D721Med (cell line): ENCODE data around the gene PROM2.

Source experiments
- DNase-seq: peaks from one replicate; pipeline ENCODE4 v3.0.0; 2011; ENCODE audit warnings: low spot score; ENCODE audit not compliant: insufficient read length
- FAIRE-seq: peaks from 2 replicates; lab custom pipeline; 2011; peaks lifted over from hg19 to GRCh38; lab: Jason Lieb, UNC
- CTCF ChIP-seq: IDR thresholded peaks from 2 replicates; pipeline ENCODE4 v1.5.1; 2012; ENCODE audit warnings: mild to moderate bottlenecking, control low read depth; ENCODE audit not compliant: insufficient read depth; ENCODE audit errors: missing control alignments

PROM2 gene

GRCh38 chr2:95301876-95302641 lies 27.8 kb downstream of the PROM2 start:
- DNase-seq (no peak), FAIRE-seq (no peak)
- no peak for TF ChIP-seq CTCF

DNA sequence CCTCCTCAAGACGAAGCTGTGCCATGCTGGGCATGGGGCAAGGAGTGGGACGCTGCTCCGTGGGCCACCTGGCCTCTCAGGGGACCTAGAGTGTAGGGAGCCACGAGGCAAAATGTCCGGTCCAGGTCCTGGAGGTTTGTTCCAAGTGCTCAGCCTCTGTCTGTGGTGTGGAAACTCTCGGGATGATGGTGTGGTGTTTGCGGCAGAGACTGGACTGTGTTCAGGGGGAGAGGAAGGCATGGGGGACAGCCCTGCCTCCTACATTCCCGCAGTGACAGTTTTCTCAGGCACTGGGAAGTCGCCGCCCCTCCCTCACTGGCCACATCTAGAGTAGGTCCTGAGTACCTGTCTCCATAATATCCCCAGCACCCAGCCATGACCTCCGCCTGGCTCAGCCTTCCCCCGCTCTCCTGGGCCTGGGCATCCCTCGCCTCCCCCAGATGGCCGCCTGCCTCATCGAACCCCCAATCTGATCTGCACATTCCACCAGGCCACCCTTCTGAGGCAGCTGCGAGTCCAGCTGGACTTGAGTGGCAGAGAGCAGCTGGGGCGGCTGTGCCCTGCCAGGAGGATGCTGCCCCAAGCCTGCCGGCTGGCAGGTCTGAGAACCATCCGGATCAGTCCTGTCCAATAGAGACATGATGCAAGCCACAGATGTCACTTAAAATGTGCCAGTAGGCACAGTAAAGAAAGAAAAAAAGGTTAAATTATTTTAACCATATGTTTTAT lies 29.1 kb downstream of the PROM2 start:
- no peak for FAIRE-seq

DNA sequence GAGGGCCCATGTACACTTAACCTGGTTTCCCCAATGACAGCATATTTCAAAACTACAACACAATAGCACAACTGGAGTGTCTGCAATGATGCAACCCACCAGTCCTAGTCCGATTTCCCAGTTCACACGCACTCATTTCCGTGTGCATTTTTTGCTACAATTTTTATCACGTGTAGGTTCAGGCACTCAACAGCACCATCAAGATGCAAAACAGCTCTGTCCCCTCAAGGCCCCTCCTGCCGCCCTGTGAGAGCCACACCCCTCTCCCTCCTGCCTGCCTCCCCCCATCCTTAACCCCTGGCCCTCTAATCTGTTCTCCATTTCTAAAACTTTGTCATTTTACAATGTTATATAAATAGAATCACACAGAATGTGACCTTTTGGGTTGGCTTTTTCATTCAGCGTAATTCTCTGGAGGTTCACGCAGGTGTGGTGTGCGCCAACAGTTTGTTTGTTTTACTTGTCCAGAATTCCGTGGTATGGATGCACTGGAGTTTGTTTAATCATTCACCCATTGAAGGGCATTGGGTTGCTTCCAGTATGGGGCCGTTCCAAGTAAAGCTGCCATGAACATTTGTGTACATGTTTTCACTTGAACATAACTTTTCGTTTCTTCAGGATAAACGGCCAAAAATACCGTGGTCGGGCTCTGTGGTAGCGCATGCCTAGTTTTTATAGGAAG lies 31.3 kb downstream of the PROM2 start:
- TF ChIP-seq CTCF: no peak
- FAIRE-seq (no peak), DNase-seq (no peak)

More for the DNA sequence above, 29.1 kb downstream of the PROM2 start:
- no peak for TF ChIP-seq CTCF
- DNase-seq: no peak

DNA sequence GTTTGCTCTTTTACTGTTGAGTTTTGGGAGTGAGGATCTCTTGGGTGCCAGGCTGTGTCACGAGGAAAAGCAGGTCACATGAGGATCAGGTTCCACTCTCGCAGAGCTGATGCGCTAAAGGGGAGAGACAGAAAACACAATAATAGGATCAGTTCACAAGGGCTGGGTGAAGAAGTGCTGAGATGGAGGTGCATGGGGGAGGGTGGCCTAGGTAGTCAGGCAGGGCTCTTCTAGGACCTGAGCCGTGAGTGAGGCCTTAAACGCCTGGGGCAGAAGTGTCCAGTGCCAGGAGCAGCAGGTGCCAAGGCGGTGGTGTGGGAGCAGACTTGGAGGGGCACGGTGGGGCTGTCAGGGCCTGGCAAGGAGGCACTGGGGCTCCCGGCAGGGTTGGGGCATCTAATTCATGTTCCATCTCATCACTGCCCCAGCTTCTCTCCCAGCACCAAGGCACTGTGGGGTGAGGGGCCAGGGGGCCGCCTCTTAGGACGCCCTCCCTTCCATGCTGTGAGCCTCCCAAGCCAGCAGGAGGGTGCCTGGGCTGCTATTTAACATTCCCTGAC lies 32.2 kb downstream of the PROM2 start:
- FAIRE-seq (no peak), DNase-seq (no peak)
- TF ChIP-seq CTCF: no peak

DNA sequence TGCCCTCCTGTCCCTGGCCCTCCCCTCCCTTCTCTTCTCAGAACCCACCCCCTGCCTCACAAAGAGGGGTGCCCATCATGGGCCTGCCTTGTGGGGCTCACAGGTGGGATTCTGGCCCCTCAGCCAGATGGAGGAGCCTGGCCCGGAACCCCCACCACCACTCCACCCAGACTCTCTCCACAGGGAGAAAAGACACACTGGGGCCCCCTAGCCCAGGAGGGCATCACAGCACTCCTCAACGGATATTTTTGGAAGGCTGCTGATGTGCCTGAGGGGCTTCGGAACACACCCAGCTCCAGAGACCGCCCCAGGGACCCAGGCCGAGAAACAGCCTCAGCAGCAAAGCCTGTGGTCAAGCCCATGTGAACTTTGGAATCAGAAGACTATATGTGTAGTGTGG lies 32.8 kb downstream of the PROM2 start:
- no peak for FAIRE-seq
- no peak for TF ChIP-seq CTCF
- no peak for DNase-seq

GRCh38 chr2:95307878-95308277 lies 33.6 kb downstream of the PROM2 start:
- no peak for DNase-seq
- no peak for TF ChIP-seq CTCF
- FAIRE-seq: no peak
